GM18502 (cell line): ENCODE results near the gene TAC3.
"Not testable (repeated sequence)": the region's sequence is repeated elsewhere in the genome, so short reads cannot be mapped to it uniquely, and the experiment has no call there.

Experiments used
- ATAC-seq: cut with Tn5 transposase; IDR thresholded peaks from one replicate; pipeline ENCODE4 v1.9.1; 2021; ENCODE audit warnings: mild to moderate bottlenecking; ENCODE audit not compliant: unreplicated experiment, poor library complexity

The TAC3 gene

GRCh38 chr12:57016348-57016747 lies at the start of gene TAC3:
TSS of gene TAC3 (minus strand) at chr12:57016529. CDS start at chr12:57015797, 732 bp downstream.
- no peak for ATAC-seq

GRCh38 chr12:57063991-57064685 lies 47.8 kb upstream of the TAC3 start:
- peak; percentile 81 for ATAC-seq

GRCh38 chr12:57058454-57058853 lies 42.1 kb upstream of the TAC3 start:
- ATAC-seq = peak; percentile 42

GRCh38 chr12:57057067-57057751 lies 40.9 kb upstream of the TAC3 start:
- ATAC-seq = no peak

GRCh38 chr12:57055824-57056223 lies 39.5 kb upstream of the TAC3 start:
- no peak for ATAC-seq

- not testable (repeated sequence) for ATAC-seq
These were observed 37.6 kb upstream of the TAC3 start for GRCh38 chr12:57053901-57054300.

GRCh38 chr12:57053146-57053545 lies 36.8 kb upstream of the TAC3 start:
- ATAC-seq = not testable (repeated sequence)

GRCh38 chr12:57051011-57051410 lies 34.7 kb upstream of the TAC3 start:
- no peak for ATAC-seq

- no peak for ATAC-seq
These were observed 33.6 kb upstream of the TAC3 start, which contains the start of gene MYO1A for GRCh38 chr12:57049890-57050289. TSS of gene MYO1A (minus strand) at chr12:57050129. CDS start at chr12:57048323, 1,806 bp downstream.

GRCh38 chr12:57049119-57049446 lies 32.8 kb upstream of the TAC3 start:
- ATAC-seq = no peak

- no peak for ATAC-seq
These were observed 32.2 kb upstream of the TAC3 start for GRCh38 chr12:57048423-57049118.

- no peak for ATAC-seq
These were observed 31.7 kb upstream of the TAC3 start for GRCh38 chr12:57047981-57048380.

- no peak for ATAC-seq
These were observed 30.9 kb upstream of the TAC3 start for GRCh38 chr12:57046947-57047890.

GRCh38 chr12:57046086-57046791 lies 29.9 kb upstream of the TAC3 start:
- ATAC-seq = no peak

GRCh38 chr12:57044889-57045288 lies 28.6 kb upstream of the TAC3 start:
- no peak for ATAC-seq

- ATAC-seq = no peak
These were observed 28.1 kb upstream of the TAC3 start for GRCh38 chr12:57044468-57044867.

GRCh38 chr12:57042695-57043094 lies 26.4 kb upstream of the TAC3 start:
- no peak for ATAC-seq

GRCh38 chr12:57040750-57041149 lies 24.4 kb upstream of the TAC3 start:
- no peak for ATAC-seq

GRCh38 chr12:57040211-57040610 lies 23.9 kb upstream of the TAC3 start:
- ATAC-seq = no peak
